ENCODE results near the gene DDX1.

DNA sequence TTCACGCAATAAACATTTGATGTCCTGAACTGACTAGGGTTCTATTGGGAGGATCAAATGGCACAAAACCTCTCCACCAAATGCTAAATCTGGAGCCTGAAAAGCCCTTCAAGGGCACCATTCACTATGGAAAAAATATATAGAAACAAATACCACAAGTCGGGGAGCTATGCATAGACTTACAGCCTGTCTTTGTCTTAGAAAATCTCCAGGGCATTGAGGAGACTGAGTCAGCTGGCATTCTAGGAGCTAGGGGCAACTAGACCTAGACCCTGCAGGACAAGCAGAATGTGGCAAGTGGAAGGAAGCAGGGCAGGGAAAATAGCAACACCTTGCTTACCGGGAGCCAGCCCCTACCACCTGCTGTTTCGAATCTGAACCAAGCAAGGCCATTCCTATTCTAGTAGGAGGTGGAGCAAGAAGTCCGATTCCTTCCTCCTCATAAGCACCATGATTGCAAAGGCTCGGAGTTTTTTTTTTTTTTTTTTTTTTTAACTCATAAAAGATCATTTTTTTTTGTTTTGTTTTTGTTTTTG is 77.8 kb downstream of the DDX1 start:
- TF ChIP-seq SP1 (CRISPR knock-in tag; IDR thresholded peaks at IDR 0.05) (no peak), CHD2 (IDR thresholded peaks at IDR 0.05; ENCODE audit: low read depth, low read length) (no peak), ZNF445 (CRISPR knock-in tag; IDR thresholded peaks at IDR 0.05; ENCODE audit: low read depth) (no peak), POLR2AphosphoS5 (IDR thresholded peaks at IDR 0.05; ENCODE audit: control insufficient read depth, insufficient read depth, low read depth, low read length) (no peak), U2AF2 (optimal IDR thresholded peaks at IDR 0.05; ENCODE audit: low read depth, low read length) (no peak), ELF4 (CRISPR knock-in tag; IDR thresholded peaks at IDR 0.05) (no peak), DPF2 (IDR thresholded peaks at IDR 0.05) (no peak), MEF2D (tag; conservative IDR thresholded peaks at IDR 0.05; ENCODE audit: low read depth) (no peak)
- TF ChIP-seq, protein P1, sequence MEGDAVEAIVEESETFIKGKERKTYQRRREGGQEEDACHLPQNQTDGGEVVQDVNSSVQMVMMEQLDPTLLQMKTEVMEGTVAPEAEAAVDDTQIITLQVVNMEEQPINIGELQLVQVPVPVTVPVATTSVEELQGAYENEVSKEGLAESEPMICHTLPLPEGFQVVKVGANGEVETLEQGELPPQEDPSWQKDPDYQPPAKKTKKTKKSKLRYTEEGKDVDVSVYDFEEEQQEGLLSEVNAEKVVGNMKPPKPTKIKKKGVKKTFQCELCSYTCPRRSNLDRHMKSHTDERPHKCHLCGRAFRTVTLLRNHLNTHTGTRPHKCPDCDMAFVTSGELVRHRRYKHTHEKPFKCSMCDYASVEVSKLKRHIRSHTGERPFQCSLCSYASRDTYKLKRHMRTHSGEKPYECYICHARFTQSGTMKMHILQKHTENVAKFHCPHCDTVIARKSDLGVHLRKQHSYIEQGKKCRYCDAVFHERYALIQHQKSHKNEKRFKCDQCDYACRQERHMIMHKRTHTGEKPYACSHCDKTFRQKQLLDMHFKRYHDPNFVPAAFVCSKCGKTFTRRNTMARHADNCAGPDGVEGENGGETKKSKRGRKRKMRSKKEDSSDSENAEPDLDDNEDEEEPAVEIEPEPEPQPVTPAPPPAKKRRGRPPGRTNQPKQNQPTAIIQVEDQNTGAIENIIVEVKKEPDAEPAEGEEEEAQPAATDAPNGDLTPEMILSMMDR (IDR thresholded peaks at IDR 0.05 in 2 of 3, conservative IDR thresholded peaks at IDR 0.05 in 1 of 3; ENCODE audit: insufficient read depth in 2 of 3, low read depth in 1 of 3, low read length in 3 of 3): no peak
- TF ChIP-seq, protein P2, sequence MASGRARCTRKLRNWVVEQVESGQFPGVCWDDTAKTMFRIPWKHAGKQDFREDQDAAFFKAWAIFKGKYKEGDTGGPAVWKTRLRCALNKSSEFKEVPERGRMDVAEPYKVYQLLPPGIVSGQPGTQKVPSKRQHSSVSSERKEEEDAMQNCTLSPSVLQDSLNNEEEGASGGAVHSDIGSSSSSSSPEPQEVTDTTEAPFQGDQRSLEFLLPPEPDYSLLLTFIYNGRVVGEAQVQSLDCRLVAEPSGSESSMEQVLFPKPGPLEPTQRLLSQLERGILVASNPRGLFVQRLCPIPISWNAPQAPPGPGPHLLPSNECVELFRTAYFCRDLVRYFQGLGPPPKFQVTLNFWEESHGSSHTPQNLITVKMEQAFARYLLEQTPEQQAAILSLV (tag; IDR thresholded peaks at IDR 0.05): no peak
- TF ChIP-seq, protein P3, sequence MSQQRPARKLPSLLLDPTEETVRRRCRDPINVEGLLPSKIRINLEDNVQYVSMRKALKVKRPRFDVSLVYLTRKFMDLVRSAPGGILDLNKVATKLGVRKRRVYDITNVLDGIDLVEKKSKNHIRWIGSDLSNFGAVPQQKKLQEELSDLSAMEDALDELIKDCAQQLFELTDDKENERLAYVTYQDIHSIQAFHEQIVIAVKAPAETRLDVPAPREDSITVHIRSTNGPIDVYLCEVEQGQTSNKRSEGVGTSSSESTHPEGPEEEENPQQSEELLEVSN (IDR thresholded peaks at IDR 0.05; ENCODE audit: borderline replicate concordance in 1 of 2, extremely low read depth in 1 of 2, insufficient read depth in 1 of 2, insufficient read length in 1 of 2, low read depth in 1 of 2, low read length in 1 of 2, poor library complexity in 1 of 2, severe bottlenecking in 1 of 2): no peak
- TF ChIP-seq, protein P4, sequence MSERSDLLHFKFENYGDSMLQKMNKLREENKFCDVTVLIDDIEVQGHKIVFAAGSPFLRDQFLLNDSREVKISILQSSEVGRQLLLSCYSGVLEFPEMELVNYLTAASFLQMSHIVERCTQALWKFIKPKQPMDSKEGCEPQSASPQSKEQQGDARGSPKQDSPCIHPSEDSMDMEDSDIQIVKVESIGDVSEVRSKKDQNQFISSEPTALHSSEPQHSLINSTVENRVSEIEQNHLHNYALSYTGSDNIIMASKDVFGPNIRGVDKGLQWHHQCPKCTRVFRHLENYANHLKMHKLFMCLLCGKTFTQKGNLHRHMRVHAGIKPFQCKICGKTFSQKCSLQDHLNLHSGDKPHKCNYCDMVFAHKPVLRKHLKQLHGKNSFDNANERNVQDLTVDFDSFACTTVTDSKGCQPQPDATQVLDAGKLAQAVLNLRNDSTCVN (CRISPR knock-in tag; IDR thresholded peaks at IDR 0.05): no peak
- TF ChIP-seq, protein P5, sequence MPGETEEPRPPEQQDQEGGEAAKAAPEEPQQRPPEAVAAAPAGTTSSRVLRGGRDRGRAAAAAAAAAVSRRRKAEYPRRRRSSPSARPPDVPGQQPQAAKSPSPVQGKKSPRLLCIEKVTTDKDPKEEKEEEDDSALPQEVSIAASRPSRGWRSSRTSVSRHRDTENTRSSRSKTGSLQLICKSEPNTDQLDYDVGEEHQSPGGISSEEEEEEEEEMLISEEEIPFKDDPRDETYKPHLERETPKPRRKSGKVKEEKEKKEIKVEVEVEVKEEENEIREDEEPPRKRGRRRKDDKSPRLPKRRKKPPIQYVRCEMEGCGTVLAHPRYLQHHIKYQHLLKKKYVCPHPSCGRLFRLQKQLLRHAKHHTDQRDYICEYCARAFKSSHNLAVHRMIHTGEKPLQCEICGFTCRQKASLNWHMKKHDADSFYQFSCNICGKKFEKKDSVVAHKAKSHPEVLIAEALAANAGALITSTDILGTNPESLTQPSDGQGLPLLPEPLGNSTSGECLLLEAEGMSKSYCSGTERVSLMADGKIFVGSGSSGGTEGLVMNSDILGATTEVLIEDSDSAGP (CRISPR knock-in tag; IDR thresholded peaks at IDR 0.05): no peak
- TF ChIP-seq, protein P6, sequence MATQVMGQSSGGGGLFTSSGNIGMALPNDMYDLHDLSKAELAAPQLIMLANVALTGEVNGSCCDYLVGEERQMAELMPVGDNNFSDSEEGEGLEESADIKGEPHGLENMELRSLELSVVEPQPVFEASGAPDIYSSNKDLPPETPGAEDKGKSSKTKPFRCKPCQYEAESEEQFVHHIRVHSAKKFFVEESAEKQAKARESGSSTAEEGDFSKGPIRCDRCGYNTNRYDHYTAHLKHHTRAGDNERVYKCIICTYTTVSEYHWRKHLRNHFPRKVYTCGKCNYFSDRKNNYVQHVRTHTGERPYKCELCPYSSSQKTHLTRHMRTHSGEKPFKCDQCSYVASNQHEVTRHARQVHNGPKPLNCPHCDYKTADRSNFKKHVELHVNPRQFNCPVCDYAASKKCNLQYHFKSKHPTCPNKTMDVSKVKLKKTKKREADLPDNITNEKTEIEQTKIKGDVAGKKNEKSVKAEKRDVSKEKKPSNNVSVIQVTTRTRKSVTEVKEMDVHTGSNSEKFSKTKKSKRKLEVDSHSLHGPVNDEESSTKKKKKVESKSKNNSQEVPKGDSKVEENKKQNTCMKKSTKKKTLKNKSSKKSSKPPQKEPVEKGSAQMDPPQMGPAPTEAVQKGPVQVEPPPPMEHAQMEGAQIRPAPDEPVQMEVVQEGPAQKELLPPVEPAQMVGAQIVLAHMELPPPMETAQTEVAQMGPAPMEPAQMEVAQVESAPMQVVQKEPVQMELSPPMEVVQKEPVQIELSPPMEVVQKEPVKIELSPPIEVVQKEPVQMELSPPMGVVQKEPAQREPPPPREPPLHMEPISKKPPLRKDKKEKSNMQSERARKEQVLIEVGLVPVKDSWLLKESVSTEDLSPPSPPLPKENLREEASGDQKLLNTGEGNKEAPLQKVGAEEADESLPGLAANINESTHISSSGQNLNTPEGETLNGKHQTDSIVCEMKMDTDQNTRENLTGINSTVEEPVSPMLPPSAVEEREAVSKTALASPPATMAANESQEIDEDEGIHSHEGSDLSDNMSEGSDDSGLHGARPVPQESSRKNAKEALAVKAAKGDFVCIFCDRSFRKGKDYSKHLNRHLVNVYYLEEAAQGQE (IDR thresholded peaks at IDR 0.05; ENCODE audit: borderline replicate concordance): no peak
- TF ChIP-seq, protein P6 (CRISPR knock-in tag; IDR thresholded peaks at IDR 0.05; ENCODE audit: low read depth): no peak

All from K562 (cell line).